Medulla oblongata (tissue), 1 donor: ENCODE results near the gene ZNF367.
A peak's percentile ranks its signal among the peaks of the same experiment; 100 is the strongest.
"Not testable (repeated sequence)": the region's sequence is repeated elsewhere in the genome, so short reads cannot be mapped to it uniquely, and the experiment has no call there.

Experiments
- DNase-seq: peaks from one replicate; pipeline ENCODE4 v3.0.0-alpha.2; 2015; ENCODE audit errors: extremely low spot score

ZNF367 gene

GRCh38 chr9:96363175-96363967 is 54.8 kb downstream of the ZNF367 start:
- DNase-seq: no peak

- not testable (repeated sequence) for DNase-seq
Observed at GRCh38 chr9:96362119-96362518, 56.1 kb downstream of the ZNF367 start.

- no peak for DNase-seq
Observed at GRCh38 chr9:96361668-96362067, 56.5 kb downstream of the ZNF367 start.

GRCh38 chr9:96360976-96361375 is 57.2 kb downstream of the ZNF367 start:
- DNase-seq: no peak

DNA sequence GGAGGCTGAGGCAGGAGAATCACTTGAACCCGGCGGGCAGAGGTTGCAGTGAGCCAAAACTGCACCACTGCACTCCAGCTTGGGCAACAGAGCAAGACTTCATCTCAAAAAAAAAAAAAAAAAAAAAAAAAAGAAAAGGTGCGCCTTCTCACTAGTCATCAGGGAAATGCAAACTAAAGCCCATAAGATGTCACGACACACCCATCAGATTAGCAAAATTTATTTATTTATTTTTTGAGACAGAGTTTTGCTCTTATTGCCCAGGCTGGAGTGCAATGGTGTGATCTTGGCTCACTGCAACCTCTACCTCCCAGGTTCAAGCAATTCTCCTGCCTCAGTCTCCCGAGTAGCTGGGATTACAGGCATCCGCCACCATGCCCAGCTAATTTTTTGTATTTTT is 57.6 kb downstream of the ZNF367 start:
- not testable (repeated sequence) for DNase-seq

DNA sequence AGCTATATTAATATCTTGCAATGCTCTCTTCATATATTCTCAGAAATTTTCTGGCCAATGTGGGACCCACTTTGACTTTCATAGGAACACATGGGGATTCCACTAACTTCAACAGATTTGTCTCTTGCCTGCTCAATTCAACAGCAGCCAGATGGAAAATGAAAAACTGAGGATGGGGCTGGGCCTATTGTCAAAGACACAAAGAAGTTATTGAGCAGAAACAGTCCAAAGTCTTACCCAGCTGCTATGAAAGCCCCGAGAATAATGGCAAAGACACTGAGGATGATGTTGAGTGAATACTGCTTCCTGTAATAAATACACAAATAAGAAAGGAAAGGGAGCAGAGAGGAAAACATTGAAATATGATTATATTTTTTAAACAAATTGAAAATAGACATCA is 67.3 kb downstream of the ZNF367 start:
- DNase-seq: peak; percentile 88

- DNase-seq: no peak
Observed at GRCh38 chr9:96348261-96348660, 69.9 kb downstream of the ZNF367 start.

- DNase-seq: no peak
Observed at GRCh38 chr9:96345551-96345950, 72.6 kb downstream of the ZNF367 start.

DNA sequence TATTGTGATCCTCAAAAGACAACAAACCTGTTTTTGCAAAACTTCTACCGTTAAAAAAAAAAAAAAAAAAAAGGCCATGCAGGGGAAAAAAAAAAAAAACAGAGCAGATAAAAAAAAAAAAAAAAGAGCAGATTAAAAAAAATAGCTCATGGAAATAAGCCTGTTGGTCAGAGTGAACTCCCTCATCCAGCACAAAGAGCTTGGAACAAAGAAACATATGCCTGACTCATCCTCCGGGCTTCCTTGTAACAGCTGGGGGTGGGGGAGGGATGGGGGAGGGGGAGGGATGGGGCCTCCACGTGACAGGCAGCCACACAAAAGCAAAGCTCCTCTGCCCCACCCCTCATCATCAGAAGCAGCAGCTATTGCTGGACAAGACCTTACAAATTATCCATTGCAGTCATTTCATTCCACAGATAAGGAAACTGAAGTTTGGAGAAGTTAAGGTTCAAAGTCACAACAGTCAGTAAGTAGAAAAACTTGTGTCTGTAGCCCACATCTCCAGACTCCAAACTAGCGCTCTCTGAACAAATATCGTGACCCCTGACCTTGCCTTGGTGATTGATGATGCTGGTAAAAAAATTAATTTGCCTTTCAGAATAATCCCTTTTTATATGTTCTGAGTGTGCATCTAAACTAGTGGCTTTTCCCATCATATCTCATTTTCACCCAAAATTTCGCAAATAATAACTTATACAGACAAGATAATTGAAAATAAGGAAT is 73.6 kb downstream of the ZNF367 start:
- DNase-seq: peak; percentile 80

DNA sequence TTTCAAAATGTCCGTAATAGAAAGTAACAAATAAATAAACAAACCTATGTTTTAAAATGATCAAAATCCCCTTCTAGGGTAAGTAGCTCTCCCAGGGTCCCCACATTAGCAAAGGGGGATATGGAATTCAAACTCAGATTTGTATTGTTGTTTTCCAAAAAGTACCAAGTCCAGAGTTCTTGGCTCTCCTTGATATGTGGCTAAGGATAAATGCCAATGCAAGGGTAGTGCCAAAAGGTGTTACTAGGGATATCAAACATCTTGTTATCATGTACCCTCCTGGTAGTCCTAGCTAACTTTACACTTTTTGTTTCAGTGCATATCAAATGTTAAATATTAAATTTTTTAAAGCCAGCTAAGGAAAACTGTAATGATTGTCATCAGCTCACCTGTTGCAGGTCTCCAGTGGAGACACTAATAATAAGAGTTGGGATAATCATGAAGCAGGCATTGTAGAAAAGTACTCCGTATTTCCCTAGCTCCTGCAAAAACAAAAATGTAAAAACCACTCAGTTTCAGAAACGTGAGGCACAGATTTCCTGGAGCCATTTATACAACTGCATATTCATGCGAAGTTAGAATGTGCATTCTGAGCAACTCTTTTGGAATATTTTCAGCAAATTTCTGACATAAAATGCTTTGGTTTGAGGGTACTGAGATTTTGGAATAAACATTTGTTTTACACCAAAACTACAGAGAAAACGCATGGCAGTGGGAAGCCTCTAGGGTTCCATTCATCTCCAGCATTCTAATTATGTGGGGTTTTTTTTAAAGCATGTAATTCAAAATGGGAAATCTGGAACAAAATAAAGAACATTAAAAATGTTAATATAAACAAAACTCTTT is 74.4 kb downstream of the ZNF367 start:
- no peak for DNase-seq

DNA sequence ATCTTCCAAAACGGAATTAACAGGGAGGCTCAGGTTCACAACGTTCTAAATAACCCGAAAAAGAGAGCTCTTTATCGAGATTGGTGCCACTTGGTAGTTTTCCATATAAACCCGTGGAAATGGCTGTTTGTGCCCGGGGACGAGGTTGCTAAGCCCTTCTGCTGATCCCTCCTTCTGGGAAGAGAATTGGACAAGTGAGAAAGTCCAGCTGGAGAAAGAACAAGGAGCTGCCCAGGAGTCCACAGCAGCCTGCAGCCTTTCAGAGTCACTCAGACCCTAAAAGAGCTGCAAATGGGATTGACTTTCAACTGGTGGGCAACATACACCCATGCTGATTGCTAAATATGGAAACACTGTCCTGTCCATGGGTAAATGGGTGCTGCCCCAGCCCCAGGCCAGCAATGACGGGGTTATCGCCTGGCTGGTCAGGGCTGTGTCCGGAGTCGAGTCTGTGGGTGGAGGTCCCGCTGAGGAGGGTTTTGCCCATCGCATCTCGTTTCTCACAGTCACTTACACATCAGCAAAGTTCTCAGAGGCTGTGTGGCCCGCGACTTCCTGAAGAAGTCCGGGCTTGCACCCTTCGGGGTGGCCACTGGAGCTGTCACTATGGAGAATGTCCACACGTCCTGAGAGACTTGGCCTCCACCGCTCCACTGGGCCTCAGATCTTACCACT is 75.5 kb downstream of the ZNF367 start:
- no peak for DNase-seq

GRCh38 chr9:96340707-96341106 is 77.5 kb downstream of the ZNF367 start:
- DNase-seq: no peak

GRCh38 chr9:96338299-96338698 is 79.9 kb downstream of the ZNF367 start:
- DNase-seq: no peak
